DND-41 (cell line): ENCODE data around the gene CDKN2D.

Experiments
- CTCF ChIP-seq: IDR thresholded peaks from 2 replicates; pipeline ENCODE4 v1.5.1; 2012; ENCODE audit warnings: borderline replicate concordance, low read length, moderate library complexity, mild to moderate bottlenecking; ENCODE audit not compliant: poor library complexity, severe bottlenecking; ENCODE audit errors: extremely low read depth
- EZH2 ChIP-seq: IDR thresholded peaks from 3 replicates; pipeline ENCODE4 v1.6.1; 2012; ENCODE audit warnings: borderline replicate concordance, low read depth, mild to moderate bottlenecking, moderate library complexity, low read length, inconsistent platforms; ENCODE audit not compliant: severe bottlenecking

GRCh38 chr19:10583036-10583776 lies 14.4 kb upstream of the CDKN2D start:
- no peak for TF ChIP-seq CTCF
- TF ChIP-seq EZH2, result no peak
